Loucy (cell line): ENCODE results near the gene CASK.

Experiments used
- EZH2phosphoT487 ChIP-seq: fragments of 200-600 bp; IDR thresholded peaks from 2 replicates; pipeline ENCODE4 v1.6.1; 2018; ENCODE audit warnings: antibody characterized with exemption, mild to moderate bottlenecking, moderate library complexity, borderline replicate concordance
- TF ChIP-seq, protein P1 (sequence below): fragments of 200-600 bp; sonication (generic); conservative IDR thresholded peaks from 2 replicates; pipeline ENCODE4 v1.5.1; 2014; ENCODE audit warnings: mild to moderate bottlenecking, antibody characterized with exemption, low read length

DNA sequence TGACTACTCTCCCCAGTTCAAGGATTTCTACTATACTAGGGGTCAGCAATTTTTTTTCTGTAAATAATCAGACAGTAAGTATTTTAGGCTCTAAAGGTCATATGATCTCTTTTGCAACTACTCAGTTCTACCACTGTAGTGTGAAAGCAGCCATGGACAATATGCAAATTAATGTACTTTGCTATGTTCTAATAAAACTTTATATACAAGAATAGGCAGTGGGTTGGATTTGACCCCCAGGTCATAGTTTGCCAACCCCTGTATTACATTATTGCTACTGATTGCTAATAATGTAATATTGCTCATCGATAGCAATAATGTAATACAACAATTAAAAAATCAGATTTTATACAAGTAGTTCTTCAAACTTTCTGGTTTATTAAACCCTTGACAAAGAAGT is 293.8 kb downstream of the CASK start:
- TF ChIP-seq, protein P1, sequence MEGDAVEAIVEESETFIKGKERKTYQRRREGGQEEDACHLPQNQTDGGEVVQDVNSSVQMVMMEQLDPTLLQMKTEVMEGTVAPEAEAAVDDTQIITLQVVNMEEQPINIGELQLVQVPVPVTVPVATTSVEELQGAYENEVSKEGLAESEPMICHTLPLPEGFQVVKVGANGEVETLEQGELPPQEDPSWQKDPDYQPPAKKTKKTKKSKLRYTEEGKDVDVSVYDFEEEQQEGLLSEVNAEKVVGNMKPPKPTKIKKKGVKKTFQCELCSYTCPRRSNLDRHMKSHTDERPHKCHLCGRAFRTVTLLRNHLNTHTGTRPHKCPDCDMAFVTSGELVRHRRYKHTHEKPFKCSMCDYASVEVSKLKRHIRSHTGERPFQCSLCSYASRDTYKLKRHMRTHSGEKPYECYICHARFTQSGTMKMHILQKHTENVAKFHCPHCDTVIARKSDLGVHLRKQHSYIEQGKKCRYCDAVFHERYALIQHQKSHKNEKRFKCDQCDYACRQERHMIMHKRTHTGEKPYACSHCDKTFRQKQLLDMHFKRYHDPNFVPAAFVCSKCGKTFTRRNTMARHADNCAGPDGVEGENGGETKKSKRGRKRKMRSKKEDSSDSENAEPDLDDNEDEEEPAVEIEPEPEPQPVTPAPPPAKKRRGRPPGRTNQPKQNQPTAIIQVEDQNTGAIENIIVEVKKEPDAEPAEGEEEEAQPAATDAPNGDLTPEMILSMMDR: no peak
- TF ChIP-seq EZH2phosphoT487: no peak
